Measurements from ENCODE around the gene AP1AR.

DNA sequence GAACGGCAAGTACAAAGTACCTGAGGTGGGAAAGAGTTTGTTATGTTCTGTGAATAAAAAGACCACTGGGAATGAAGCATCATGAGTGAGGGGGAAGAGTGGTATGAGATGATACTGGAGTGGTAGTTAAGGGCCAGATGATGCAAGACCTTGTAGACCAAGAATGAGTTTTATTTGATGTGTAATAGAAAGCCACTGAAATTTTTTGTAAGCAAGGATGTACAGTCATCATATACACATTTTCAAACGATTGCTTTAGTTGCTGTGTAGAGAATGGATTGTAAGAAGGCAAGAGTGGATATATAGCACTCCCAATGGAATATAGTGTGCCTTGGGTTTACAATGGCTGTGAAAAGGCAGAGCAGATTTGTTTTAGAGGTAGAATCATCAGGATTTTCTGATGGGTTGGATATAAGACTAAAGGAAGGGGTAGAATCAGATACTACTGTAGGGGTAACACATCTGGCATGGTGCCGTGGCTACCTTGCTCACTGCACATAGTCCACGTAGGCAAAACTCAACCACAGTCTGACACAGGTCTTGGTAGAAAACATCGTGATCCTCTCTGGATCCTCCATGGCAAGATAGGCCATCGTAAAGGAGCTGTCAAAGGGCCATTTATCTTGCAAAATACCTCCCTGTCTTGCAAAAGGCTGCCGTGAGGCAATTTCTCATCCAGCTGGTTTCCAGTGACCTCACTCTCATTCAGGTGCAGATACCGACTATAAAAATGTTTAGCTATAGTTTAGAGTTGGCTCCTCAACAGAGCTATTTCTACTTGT is 39.2 kb downstream of the AP1AR start:
- no peak for TF ChIP-seq EZH2 (IDR thresholded peaks at IDR 0.05; ENCODE audit: borderline replicate concordance, low read length)
- TF ChIP-seq CTCF (IDR thresholded peaks at IDR 0.05; ENCODE audit: low read length) = no peak

Measured in OCI-LY1 (cell line).